Type B pancreatic cell (in vitro differentiated cells): ENCODE results near the gene SEMA7A. TPM values are rescaled to one million over a fixed set of nuclear protein-coding genes. Genes with fewer than 3 reads are reported as not detected.
"Not testable (repeated sequence)": the region's sequence is repeated elsewhere in the genome, so short reads cannot be mapped to it uniquely, and the experiment has no call there.

ENCODE experiments used
- DNase-seq: peaks from one replicate; pipeline ENCODE4 v3.0.0; 2021; ENCODE audit warnings: mixed read lengths; ENCODE audit not compliant: unreplicated experiment; ENCODE audit errors: extremely low spot score
- H3K27ac Mint-ChIP-seq: 2 replicates; pipeline ENCODE4 v1.8.0; 2021; ENCODE audit warnings: mild to moderate bottlenecking, mixed read lengths
- H3K27me3 Mint-ChIP-seq: 2 replicates; pipeline ENCODE4 v1.8.0; 2021; ENCODE audit warnings: mixed read lengths
- H3K36me3 Mint-ChIP-seq: 2 replicates; pipeline ENCODE4 v1.8.0; 2021; ENCODE audit warnings: mixed read lengths
- H3K4me1 Mint-ChIP-seq: one replicate; pipeline ENCODE4 v1.8.0; 2021; ENCODE audit warnings: mixed read lengths; ENCODE audit not compliant: unreplicated experiment
- H3K4me3 Mint-ChIP-seq: 2 replicates; pipeline ENCODE4 v1.8.0; 2021; ENCODE audit warnings: mild to moderate bottlenecking, mixed read lengths
- H3K9me3 Mint-ChIP-seq: 2 replicates; pipeline ENCODE4 v1.8.0; 2021; ENCODE audit warnings: mixed read lengths
- total RNA-seq: library from RNA; stranded (reverse); gene quantifications from 2 replicates; pipeline ENCODE4 v1.2.1, GENCODE V29; 2021; ENCODE audit warnings: low replicate concordance
- TF ChIP-seq, protein P1 (sequence below): fragments of 200-600 bp; sonication (generic); conservative IDR thresholded peaks from 2 replicates; pipeline ENCODE4 v1.5.0; 2021; ENCODE audit warnings: antibody characterized with exemption, mild to moderate bottlenecking

SEMA7A gene
- total RNA-seq, 1 donor from 2014 or later: 6.3 TPM

DNA sequence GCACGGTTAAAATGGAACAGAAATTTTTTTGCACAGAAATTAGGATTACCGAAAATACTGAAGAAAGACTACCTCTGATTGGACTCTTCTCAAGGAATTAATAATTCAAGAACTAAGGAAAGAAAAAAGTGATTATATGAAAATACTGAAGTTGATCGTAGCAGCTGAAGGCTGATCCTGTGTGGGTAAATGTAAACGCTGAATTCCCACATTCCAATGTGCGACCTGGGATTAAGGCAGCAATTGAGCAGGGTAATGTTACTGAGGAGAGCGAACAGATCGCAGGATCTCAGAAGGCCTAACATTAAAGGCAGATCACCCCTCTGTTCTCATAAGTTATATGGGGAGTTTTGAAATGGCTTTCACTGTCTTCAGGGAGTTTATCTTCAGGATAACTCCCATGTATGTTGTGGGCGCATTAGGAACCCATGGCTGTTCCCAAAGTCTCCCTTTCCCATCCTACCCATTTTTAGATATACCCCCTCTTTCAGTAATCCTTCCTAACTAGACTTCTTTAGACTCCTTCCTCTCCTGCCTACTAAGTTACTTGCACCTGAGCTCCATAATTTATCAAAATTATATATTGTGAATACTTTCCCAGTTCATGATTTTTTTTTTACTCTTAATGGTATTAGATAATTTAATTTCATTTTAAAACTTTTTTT, 28.2 kb upstream of the SEMA7A start:
- Mint-ChIP-seq H3K27ac (peak overlapping the region; percentile 84), H3K36me3 (peaks cover 29% of the 10 kb centered on the region), H3K4me3 (peak overlapping the region; percentile 98), H3K27me3 (no peaks in the 10 kb centered on the region), H3K4me1 (peaks cover 22% of the 10 kb centered on the region), H3K9me3 (peaks cover 9% of the 10 kb centered on the region)
- TF ChIP-seq, protein P1, sequence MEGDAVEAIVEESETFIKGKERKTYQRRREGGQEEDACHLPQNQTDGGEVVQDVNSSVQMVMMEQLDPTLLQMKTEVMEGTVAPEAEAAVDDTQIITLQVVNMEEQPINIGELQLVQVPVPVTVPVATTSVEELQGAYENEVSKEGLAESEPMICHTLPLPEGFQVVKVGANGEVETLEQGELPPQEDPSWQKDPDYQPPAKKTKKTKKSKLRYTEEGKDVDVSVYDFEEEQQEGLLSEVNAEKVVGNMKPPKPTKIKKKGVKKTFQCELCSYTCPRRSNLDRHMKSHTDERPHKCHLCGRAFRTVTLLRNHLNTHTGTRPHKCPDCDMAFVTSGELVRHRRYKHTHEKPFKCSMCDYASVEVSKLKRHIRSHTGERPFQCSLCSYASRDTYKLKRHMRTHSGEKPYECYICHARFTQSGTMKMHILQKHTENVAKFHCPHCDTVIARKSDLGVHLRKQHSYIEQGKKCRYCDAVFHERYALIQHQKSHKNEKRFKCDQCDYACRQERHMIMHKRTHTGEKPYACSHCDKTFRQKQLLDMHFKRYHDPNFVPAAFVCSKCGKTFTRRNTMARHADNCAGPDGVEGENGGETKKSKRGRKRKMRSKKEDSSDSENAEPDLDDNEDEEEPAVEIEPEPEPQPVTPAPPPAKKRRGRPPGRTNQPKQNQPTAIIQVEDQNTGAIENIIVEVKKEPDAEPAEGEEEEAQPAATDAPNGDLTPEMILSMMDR: no peak
- no peak for DNase-seq

DNA sequence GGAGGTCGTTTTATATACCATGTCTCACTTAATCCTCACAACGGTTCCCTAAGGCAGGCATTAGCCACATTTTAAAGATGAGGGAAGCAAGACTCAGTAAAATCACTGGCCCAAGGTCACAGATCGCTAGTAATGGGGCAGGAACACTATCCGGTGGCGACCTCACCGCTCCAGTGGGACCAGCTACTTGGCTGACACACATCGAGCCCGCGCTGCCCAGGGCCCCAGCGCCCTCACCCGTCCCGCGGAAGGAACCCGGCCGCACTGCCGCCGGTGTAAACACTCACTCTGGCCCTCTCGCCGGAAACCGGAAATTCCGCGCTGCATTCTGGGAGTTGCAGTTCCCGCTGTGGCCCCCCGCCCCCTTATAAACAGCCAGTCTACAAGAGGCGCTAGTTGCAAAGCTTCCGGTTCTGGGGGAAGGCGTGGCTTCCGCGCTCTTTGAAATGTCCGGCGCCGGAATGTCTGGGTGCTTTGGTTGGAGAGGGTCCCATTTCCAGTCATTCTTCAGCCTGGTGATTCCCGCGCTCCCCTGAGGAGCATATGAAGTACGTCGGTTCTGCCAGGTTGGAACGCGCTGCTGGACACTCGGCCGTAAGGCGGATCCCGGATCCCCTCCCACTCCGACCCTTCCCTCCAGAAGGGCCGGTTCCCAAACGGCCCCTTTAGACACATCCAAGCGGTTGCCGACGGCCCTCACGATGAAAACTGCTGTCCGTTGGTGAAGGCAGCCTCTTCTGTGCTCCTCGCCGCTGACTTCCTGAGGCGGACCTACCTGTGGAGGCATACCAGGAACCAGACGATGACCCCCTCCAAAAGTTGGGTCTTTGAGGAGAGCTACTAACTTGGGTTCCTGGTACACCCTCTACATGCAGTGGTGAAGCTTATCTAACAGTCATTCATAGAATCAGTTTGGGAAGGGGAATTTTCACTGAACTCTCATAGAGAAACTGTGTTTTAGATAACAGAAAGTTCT, 27.4 kb upstream of the SEMA7A start, which contains the start of gene UBL7:
Gene UBL7 (minus strand): TSS at position 290 of the 976 bp plus-strand sequence. CDS start 2,293 bp downstream, outside the sequence.
- peaks cover 28% of the 10 kb centered on the region for H3K36me3 Mint-ChIP-seq
- DNase-seq: peak; percentile 95
- H3K27ac Mint-ChIP-seq: peak within 1 kb of the TSS; percentile 84
- peak within 1 kb of the TSS; percentile 98 for H3K4me3 Mint-ChIP-seq
- peaks cover 9% of the 10 kb centered on the region for H3K9me3 Mint-ChIP-seq
- peaks cover 22% of the 10 kb centered on the region for H3K4me1 Mint-ChIP-seq
- H3K27me3 Mint-ChIP-seq: no peaks in the 10 kb centered on the region
- TF ChIP-seq, protein P1: peak; percentile 22

DNA sequence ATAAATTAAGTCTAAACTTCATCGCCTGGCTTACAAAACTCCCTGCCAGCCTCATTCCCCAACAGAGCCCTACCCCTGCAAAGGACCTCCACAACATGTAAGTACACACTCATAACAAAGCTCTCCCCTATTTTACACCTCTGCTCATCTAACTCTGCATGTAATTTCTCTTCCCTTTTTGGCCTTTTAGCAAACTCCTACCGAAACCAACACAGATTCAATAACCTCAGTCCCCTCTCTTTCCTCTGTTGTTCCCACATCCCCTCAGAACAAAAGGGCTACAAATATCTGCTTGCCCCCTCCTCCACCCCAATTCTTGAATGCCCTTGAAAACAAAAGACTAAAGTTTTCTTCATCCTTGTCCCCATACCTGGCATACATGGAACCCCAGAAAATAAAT, 26.5 kb upstream of the SEMA7A start:
- H3K4me1 Mint-ChIP-seq: peaks cover 22% of the 10 kb centered on the region
- H3K9me3 Mint-ChIP-seq: peaks cover 9% of the 10 kb centered on the region
- no peaks in the 10 kb centered on the region for H3K27me3 Mint-ChIP-seq
- no peak for DNase-seq
- H3K27ac Mint-ChIP-seq: peak overlapping the region; percentile 84
- H3K36me3 Mint-ChIP-seq: peaks cover 26% of the 10 kb centered on the region
- TF ChIP-seq, protein P1: no peak
- H3K4me3 Mint-ChIP-seq: peak overlapping the region; percentile 98

DNA sequence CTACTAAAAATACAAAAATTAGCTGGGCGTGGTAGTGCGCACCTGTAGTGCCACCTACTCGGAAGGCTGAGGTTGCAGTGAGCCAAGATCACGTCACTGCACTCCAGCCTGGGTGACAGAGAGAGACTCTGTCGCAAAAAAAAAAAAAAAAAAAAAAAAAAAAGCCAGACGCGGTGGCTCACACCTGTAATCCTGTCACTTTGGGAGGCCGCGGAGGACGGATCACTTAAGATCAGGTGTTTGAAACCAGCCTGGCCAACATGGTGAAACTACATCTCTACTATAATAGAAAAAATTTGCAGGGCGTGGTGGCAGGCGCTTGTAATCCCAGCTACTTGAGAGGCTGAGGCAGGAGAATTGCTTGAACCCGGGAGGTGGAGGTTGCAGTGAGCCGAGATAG, 26.0 kb upstream of the SEMA7A start:
- H3K9me3 Mint-ChIP-seq, H3K27me3 Mint-ChIP-seq, DNase-seq: not testable (repeated sequence)
- Mint-ChIP-seq H3K4me3 (peak overlapping the region; percentile 98), H3K36me3 (peaks cover 24% of the 10 kb centered on the region), H3K4me1 (peaks cover 22% of the 10 kb centered on the region), H3K27ac (peak overlapping the region; percentile 84)

DNA sequence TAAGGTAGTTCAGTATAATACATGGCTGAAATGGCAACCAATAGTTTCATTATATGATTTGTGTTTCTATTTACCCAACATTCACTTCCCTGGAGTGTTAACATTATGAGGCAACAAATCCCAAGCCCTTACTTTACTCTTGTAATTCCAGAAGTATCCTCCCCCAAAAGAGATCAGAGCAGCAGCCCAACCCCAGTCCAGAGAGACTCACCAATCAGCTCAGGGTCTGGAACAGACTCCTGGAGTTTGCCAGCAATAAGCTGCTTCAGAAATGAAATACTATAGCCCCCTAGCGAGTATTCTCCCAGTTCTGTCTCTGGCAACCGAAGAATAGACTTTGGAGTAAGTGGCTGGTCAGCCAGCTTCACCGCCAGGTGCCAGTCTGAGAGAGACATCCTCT, 24.7 kb upstream of the SEMA7A start:
- Mint-ChIP-seq H3K36me3 (peaks cover 16% of the 10 kb centered on the region), H3K4me1 (peaks cover 21% of the 10 kb centered on the region), H3K27me3 (no peaks in the 10 kb centered on the region), H3K9me3 (peaks cover 3% of the 10 kb centered on the region), H3K4me3 (peak overlapping the region; percentile 53), H3K27ac (peak overlapping the region; percentile 46)
- no peak for DNase-seq
- TF ChIP-seq, protein P1: no peak

DNA sequence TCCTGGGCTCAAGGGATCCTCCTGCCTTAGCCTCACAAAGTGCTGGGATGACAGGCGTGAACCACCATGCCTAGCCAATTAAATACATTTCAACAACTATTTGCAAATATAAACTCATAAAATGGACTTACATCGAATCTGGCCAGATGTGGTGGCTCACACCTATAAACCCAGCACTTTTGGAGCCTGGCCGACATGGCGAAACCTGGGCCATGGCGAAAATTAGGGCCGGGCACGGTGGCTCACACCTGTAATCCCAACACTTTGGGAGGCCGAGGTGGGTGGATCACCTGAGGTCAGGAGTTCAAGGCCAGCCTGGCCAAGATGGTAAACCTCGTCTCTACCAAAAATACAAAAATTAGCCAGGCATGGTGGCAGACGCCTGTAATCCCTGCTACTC, 23.3 kb upstream of the SEMA7A start:
- H3K4me3 Mint-ChIP-seq, H3K9me3 Mint-ChIP-seq, H3K27ac Mint-ChIP-seq, DNase-seq, H3K27me3 Mint-ChIP-seq: not testable (repeated sequence)
- Mint-ChIP-seq H3K4me1 (peaks cover 12% of the 10 kb centered on the region), H3K36me3 (peaks cover 16% of the 10 kb centered on the region)
